GM21423 (cell line): ENCODE measurements around the gene UBTD2.
"Not testable (repeated sequence)": the region's sequence is repeated elsewhere in the genome, so short reads cannot be mapped to it uniquely, and the experiment has no call there.

Experiments used
- ATAC-seq: cut with Tn5 transposase; IDR thresholded peaks from one replicate; pipeline ENCODE4 v1.9.1; 2021; ENCODE audit warnings: mild to moderate bottlenecking, moderate library complexity; ENCODE audit not compliant: unreplicated experiment

The UBTD2 gene, protein sequence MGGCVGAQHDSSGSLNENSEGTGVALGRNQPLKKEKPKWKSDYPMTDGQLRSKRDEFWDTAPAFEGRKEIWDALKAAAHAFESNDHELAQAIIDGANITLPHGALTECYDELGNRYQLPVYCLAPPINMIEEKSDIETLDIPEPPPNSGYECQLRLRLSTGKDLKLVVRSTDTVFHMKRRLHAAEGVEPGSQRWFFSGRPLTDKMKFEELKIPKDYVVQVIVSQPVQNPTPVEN

GRCh38 chr5:172283020-172283861, at the start of gene UBTD2:
Gene UBTD2, minus strand, starts transcription at chr5:172283764. Its CDS starts 99 bp downstream, at chr5:172283665.
- ATAC-seq: peak; percentile 88

- not testable (repeated sequence) for ATAC-seq
Observed at GRCh38 chr5:172326901-172327300, 43.3 kb upstream of the UBTD2 start.

- no peak for ATAC-seq
Observed at GRCh38 chr5:172325452-172325851, 41.9 kb upstream of the UBTD2 start.

GRCh38 chr5:172322028-172322965, 38.7 kb upstream of the UBTD2 start:
- ATAC-seq: peak; percentile 71

DNA sequence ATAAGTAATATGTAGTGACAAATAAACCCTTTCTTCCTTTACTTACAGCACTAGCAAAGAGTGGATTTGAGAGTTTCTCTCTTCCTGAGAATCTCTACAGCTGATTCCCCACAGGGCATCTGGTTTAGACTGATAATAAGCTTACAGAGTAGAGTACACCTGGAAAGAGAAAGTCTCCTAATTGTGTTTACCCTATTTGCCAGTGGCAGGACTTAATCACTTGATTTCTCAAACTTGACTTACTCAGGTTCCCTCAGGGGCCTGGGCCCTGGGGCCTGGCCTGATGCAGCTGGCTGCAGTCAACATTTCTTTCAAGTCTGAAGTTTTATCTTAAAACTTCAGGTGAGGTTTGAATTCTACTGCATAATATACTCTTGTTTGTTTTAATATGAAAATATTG, 38.0 kb upstream of the UBTD2 start:
- no peak for ATAC-seq

DNA sequence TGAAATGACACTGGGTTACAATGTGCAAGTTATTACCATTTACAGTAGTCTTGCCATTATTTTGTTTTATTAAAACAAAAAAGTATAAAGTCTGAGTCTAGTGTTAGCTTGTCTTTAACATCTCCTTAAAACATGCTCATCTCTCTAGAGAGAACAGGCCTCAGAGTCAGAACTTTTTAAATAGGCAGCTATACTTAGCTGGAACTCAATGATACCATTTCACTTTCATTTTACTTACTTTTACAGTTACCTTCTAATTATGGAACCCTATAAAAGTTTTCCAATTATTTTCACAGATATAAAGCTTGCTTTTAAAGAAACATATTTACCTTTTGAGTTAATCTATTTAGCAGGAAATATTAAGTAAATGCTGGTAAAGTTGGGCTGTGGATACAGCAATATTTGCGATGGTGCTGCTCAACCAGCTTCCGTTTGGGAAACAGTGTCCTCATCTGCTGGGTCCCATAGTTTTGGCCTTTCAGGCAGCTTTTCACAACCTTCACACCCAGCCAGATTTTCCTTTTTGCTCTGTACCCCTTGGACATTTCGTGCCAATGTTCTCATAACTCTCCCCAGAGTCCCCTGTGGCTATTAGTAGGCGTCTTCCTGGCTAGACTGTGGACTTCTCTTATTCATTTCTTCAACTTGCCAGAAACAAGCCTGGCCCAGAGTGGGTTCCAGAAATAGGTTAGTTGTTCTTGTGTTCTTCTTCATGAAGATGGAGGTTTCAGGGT, 36.3 kb upstream of the UBTD2 start:
- no peak for ATAC-seq

DNA sequence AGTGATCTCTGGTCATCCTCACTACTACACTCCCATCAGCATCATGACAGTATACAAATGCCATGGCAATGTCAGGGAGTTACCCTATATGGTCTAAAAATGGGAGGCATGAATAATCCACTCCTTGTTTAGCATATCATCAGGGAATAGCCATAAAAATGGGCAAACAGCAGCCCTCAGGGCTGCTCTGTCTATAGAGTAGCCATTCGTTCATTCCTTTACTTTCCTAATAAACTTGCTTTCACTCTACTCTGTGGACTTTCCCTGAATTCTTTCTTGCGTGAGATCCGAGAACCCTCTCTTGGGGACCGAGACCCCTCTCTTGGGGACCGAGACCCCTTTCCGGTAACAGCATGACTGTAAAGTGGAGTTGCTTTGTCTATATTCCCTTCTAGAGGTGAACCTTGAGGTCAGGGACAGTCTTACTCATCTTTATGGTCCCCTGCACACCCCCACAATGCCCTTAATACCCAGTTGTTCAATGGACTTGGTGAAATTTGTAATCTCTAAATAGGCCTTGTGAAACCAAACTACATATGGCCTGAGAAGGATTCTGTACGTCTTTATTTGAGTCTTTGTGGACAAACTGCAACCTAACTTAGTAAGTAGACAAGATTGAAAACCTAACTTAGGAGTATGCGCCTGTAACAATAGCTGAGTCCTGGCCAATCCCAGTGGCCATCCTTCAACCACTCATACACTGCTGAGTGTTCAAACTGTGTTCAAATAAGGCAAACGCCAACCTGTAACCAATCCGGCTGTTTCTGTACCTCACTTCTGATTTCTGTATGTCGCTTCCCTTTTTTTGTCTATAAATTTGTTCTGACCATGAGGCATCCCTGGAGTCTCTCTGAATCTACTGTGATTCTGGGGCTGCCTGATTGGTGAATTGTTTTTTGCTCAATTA, 32.3 kb upstream of the UBTD2 start:
- ATAC-seq: no peak

DNA sequence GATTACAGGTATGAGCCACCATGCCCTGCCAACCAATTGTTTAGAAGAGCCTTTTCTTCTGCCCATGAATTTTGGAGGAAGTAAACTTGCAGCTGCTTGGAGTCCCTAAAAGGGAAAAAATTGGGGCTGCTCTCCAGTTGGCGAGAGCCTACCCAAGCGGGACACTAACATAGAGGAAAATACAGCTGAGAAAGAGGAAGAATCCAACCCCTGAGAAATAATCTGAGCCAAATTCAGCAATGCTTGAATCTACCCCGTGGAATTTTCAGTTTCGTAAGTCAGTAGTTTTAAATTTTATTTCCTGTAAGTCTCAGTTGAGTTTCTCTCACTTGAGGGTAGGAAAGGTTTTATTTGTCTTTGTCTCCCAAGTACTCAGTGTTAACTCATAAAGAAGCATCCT, 30.4 kb upstream of the UBTD2 start:
- ATAC-seq: no peak

GRCh38 chr5:172312286-172312685, 28.7 kb upstream of the UBTD2 start:
- ATAC-seq: no peak

DNA sequence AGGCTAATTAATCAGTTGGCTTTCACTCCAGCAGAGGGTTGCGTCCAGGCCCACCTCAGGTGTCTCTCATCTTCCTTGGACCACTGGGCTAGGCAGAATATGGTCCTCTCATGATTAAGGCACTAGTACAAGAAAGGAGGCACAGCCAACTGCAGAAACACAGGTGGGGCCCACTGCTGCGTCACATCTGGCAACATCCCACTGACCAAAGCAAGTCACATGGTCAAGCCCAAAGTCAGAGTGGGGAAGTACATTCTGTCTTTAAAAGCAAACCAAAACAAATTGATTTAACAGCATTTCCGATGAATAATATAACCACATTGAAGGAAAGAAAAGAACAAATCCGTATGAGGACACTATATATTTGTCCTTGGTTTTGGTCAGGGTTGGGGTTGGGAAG, 28.0 kb upstream of the UBTD2 start:
- ATAC-seq: no peak

DNA sequence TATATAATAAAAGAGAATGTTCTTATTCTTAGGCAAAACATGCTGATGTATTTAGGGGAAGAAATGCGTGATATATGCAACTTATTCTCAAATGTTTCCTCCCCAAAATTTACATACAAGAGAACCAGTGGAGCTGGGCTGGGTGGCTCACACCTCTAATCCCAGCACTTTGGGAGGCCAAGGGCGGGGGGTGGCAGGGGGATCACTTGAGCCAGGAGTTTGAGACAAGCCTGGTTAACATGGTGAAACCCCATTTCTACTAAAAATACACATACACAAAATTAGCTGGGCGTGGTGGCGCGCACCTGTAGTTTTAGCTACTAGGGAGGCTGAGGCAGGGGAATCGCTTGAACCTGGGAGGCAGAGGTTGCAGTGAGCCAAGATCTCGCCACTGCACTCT, 27.5 kb upstream of the UBTD2 start:
- ATAC-seq: no peak

- no peak for ATAC-seq
Observed at GRCh38 chr5:172305380-172305779, 21.8 kb upstream of the UBTD2 start.

GRCh38 chr5:172303572-172304335, 20.2 kb upstream of the UBTD2 start:
- ATAC-seq: no peak

DNA sequence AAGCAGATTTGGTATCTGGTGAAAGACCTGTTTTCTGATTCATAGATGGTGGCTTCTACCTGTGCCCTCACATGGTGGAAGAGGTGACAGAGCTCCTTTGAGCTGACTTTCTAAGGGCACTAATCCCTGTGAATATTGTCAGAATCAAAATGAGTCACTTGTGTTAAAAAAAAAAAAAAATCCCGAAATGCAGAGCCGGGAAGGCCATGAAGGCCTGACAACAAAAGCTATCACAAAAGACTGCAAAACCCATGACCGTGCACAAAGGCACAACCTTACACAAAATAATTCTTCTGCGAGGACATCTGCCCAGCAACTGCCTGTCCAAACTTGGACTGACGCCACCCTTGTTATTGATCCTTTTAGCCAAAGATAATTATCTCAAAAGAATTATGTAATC, 19.6 kb upstream of the UBTD2 start:
- no peak for ATAC-seq

- ATAC-seq: no peak
Observed at GRCh38 chr5:172302047-172302710, 18.6 kb upstream of the UBTD2 start.

GRCh38 chr5:172299916-172300439, 16.4 kb upstream of the UBTD2 start:
- ATAC-seq: no peak

GRCh38 chr5:172294831-172295230, 11.3 kb upstream of the UBTD2 start:
- ATAC-seq: no peak

- no peak for ATAC-seq
Observed at GRCh38 chr5:172293745-172294342, 10.3 kb upstream of the UBTD2 start.
